Measurements from ENCODE around the gene OOEP.
"Not testable (repeated sequence)": the region's sequence is repeated elsewhere in the genome, so short reads cannot be mapped to it uniquely, and the experiment has no call there.

OOEP gene

GRCh38 chr6:73382462-73383113, 12.9 kb upstream of the OOEP start:
- ATAC-seq, result no peak
- TF ChIP-seq GLIS3 (CRISPR knock-in tag; IDR thresholded peaks at IDR 0.05) (no peak), OSR1 (CRISPR knock-in tag; IDR thresholded peaks at IDR 0.05) (no peak), SNAI2 (CRISPR knock-in tag; IDR thresholded peaks at IDR 0.05) (no peak), TSHZ2 (CRISPR knock-in tag; IDR thresholded peaks at IDR 0.05) (no peak), PPARA (CRISPR knock-in tag; IDR thresholded peaks at IDR 0.05; ENCODE audit: borderline replicate concordance) (no peak), ZNF70 (CRISPR knock-in tag; IDR thresholded peaks at IDR 0.05) (no peak), ZFP3 (CRISPR knock-in tag; IDR thresholded peaks at IDR 0.05) (no peak), ZFP30 (CRISPR knock-in tag; IDR thresholded peaks at IDR 0.05) (no peak), ESRRG (CRISPR knock-in tag; IDR thresholded peaks at IDR 0.05) (no peak), CSDC2 (CRISPR knock-in tag; IDR thresholded peaks at IDR 0.05) (no peak), ZNF8 (CRISPR knock-in tag; IDR thresholded peaks at IDR 0.05) (no peak), CREB5 (CRISPR knock-in tag; IDR thresholded peaks at IDR 0.05; ENCODE audit: low read depth) (no peak), ZNF565 (CRISPR knock-in tag; conservative IDR thresholded peaks at IDR 0.05; ENCODE audit: low read depth) (no peak), ZC3H10 (CRISPR knock-in tag; IDR thresholded peaks at IDR 0.05) (no peak), ISL1 (CRISPR knock-in tag; IDR thresholded peaks at IDR 0.05) (no peak), BACH2 (CRISPR knock-in tag; IDR thresholded peaks at IDR 0.05; ENCODE audit: borderline replicate concordance) (no peak), RARB (CRISPR knock-in tag; IDR thresholded peaks at IDR 0.05) (no peak)
- TF ChIP-seq, protein P1, sequence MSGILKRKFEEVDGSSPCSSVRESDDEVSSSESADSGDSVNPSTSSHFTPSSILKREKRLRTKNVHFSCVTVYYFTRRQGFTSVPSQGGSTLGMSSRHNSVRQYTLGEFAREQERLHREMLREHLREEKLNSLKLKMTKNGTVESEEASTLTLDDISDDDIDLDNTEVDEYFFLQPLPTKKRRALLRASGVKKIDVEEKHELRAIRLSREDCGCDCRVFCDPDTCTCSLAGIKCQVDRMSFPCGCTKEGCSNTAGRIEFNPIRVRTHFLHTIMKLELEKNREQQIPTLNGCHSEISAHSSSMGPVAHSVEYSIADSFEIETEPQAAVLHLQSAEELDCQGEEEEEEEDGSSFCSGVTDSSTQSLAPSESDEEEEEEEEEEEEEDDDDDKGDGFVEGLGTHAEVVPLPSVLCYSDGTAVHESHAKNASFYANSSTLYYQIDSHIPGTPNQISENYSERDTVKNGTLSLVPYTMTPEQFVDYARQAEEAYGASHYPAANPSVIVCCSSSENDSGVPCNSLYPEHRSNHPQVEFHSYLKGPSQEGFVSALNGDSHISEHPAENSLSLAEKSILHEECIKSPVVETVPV (CRISPR knock-in tag; IDR thresholded peaks at IDR 0.05), result no peak
- TF ChIP-seq, protein P2, sequence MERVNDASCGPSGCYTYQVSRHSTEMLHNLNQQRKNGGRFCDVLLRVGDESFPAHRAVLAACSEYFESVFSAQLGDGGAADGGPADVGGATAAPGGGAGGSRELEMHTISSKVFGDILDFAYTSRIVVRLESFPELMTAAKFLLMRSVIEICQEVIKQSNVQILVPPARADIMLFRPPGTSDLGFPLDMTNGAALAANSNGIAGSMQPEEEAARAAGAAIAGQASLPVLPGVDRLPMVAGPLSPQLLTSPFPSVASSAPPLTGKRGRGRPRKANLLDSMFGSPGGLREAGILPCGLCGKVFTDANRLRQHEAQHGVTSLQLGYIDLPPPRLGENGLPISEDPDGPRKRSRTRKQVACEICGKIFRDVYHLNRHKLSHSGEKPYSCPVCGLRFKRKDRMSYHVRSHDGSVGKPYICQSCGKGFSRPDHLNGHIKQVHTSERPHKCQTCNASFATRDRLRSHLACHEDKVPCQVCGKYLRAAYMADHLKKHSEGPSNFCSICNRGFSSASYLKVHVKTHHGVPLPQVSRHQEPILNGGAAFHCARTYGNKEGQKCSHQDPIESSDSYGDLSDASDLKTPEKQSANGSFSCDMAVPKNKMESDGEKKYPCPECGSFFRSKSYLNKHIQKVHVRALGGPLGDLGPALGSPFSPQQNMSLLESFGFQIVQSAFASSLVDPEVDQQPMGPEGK (CRISPR knock-in tag; IDR thresholded peaks at IDR 0.05; ENCODE audit: borderline replicate concordance), result no peak

- not testable (repeated sequence) for ATAC-seq
Measured at GRCh38 chr6:73381531-73381930, 11.8 kb upstream of the OOEP start.

DNA sequence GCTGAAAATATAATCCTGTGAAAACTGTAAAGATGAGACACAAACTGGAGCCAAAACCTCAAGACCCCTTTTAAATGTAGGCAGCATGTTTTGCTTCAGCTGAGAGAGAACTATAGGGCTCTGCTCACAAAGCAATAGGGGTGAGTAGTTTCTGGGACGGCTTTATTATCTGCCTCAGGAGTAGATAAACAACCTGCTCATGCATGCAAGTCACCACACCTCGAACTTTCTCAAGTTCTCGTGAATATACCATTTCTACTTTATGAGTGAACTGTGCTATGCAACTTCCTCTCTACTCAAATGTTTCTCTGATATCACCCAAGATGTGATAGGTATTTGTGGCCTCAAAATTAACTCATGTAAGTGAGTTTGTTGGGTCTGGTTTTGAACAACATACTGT, 7.5 kb upstream of the OOEP start:
- TF ChIP-seq ZFP30 (CRISPR knock-in tag; IDR thresholded peaks at IDR 0.05) (no peak), CSDC2 (CRISPR knock-in tag; IDR thresholded peaks at IDR 0.05) (no peak), ZNF8 (CRISPR knock-in tag; IDR thresholded peaks at IDR 0.05) (no peak), ISL1 (CRISPR knock-in tag; IDR thresholded peaks at IDR 0.05) (no peak), PPARA (CRISPR knock-in tag; IDR thresholded peaks at IDR 0.05; ENCODE audit: borderline replicate concordance) (no peak), RARB (CRISPR knock-in tag; IDR thresholded peaks at IDR 0.05) (no peak), TSHZ2 (CRISPR knock-in tag; IDR thresholded peaks at IDR 0.05) (no peak), OSR1 (CRISPR knock-in tag; IDR thresholded peaks at IDR 0.05) (no peak), SNAI2 (CRISPR knock-in tag; IDR thresholded peaks at IDR 0.05) (no peak)
- no peak for ATAC-seq

Data from SK-N-SH treated with all-trans-retinoic acid at 6 μM for 48 hours (cell line).